Activated B cell treated with CpG ODN at 0.5 μM for 24 hours (primary cell): ENCODE results near the gene MEF2C. TPM values are rescaled to one million over a fixed set of nuclear protein-coding genes. Genes with fewer than 3 reads are reported as not detected.
A peak's percentile ranks its signal among the peaks of the same experiment; 100 is the strongest.
"Not testable (repeated sequence)": the region's sequence is repeated elsewhere in the genome, so short reads cannot be mapped to it uniquely, and the experiment has no call there.

ENCODE experiments used
- ATAC-seq: fragments of 200-7000 bp; cut with Tn5 transposase; one replicate; pipeline ENCODE4 v1.10.0; 2021; ENCODE audit warnings: low read depth, mild to moderate bottlenecking, moderate library complexity
- CTCF ChIA-PET: fragments of 350-600 bp; sonication (Branson Sonifier 250); formaldehyde crosslinking; loops from one replicate; lab custom pipeline; 2021; ENCODE audit warnings: antibody characterized with exemption; lab: Charles Lee
- POLR2A ChIA-PET: fragments of 350-600 bp; sonication (Branson Sonifier 250); formaldehyde crosslinking; loops from one replicate; lab custom pipeline; 2021; ENCODE audit warnings: antibody characterized with exemption; lab: Charles Lee
- DNase-seq: peaks from one replicate; pipeline ENCODE4 v3.0.0; 2022
- H3K27ac Mint-ChIP-seq: one replicate; pipeline ENCODE4 v1.8.0; 2020; ENCODE audit warnings: mixed read lengths
- H3K27me3 Mint-ChIP-seq: one replicate; pipeline ENCODE4 v1.8.0; 2021; ENCODE audit warnings: mixed read lengths
- H3K36me3 Mint-ChIP-seq: one replicate; pipeline ENCODE4 v1.8.0; 2021; ENCODE audit warnings: low read depth, mixed read lengths
- H3K4me1 Mint-ChIP-seq: one replicate; pipeline ENCODE4 v1.8.0; 2021; ENCODE audit warnings: mixed read lengths
- H3K4me3 Mint-ChIP-seq: one replicate; pipeline ENCODE4 v1.8.0; 2020; ENCODE audit warnings: mild to moderate bottlenecking, mixed read lengths
- H3K9me3 Mint-ChIP-seq: one replicate; pipeline ENCODE4 v1.8.0; 2020; ENCODE audit warnings: mixed read lengths
- intact Hi-C: fragments of 100-400 bp; cut with micrococcal nuclease; formaldehyde crosslinking; loops from one replicate; pipeline ENCODE4 v1.15.1; 2024
- total RNA-seq: library from RNA; stranded (reverse); gene quantifications from 2 replicates; pipeline ENCODE4 v1.2.3, GENCODE V29; 2022
- TF ChIP-seq, protein P1 (sequence below): fragments of 200-600 bp; IDR thresholded peaks from one replicate; pipeline ENCODE4 v1.8.0; 2022; ENCODE audit warnings: antibody characterized with exemption, mild to moderate bottlenecking

The MEF2C gene
- total RNA-seq, 1 donor from 2014 or later, result 359 TPM

DNA sequence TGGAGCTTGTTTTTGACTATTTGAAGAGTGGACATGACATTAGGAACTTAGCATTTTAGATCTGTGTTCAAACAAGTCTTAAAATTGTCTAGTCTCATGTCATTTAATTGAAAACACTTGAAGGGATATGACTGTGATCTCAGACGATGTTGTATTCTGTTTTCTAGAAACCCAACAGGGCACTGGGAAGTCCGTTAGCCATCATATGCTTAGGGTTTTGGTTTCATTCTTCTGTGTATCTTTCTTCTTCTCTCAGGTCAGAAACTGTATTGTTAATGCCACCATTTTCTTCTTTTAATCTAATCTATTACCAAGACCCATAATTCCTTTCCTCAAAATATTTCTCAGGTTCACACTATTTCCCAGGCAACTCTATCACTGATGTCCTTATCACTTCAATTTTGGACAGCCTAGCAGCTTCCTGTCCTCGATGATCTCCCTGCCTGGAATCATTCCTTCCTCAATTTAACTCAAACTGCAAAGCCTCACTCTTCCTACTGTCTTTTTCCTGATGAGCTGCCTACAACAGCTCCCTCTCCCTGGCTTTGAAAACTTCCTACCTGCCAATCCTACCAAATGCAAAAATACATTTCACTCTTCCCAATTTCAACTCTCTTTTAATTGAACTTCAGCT lies 77.7 kb downstream of the MEF2C start:
- TF ChIP-seq, protein P1, sequence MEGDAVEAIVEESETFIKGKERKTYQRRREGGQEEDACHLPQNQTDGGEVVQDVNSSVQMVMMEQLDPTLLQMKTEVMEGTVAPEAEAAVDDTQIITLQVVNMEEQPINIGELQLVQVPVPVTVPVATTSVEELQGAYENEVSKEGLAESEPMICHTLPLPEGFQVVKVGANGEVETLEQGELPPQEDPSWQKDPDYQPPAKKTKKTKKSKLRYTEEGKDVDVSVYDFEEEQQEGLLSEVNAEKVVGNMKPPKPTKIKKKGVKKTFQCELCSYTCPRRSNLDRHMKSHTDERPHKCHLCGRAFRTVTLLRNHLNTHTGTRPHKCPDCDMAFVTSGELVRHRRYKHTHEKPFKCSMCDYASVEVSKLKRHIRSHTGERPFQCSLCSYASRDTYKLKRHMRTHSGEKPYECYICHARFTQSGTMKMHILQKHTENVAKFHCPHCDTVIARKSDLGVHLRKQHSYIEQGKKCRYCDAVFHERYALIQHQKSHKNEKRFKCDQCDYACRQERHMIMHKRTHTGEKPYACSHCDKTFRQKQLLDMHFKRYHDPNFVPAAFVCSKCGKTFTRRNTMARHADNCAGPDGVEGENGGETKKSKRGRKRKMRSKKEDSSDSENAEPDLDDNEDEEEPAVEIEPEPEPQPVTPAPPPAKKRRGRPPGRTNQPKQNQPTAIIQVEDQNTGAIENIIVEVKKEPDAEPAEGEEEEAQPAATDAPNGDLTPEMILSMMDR, result no peak
- POLR2A ChIA-PET, result interaction anchor here (0.7 to 0.9 kb wide), 3 partner anchors 11 to 647 kb away, joined by 3 to 6 read pairs (median 3); no protein-coding TSS in a partner anchor
- no peaks in the 10 kb centered on the region for H3K27me3 Mint-ChIP-seq
- peak overlapping the region; percentile 60 for H3K4me3 Mint-ChIP-seq
- intact Hi-C loops, result loop anchor here (1.0 kb wide), 1 partner anchor 13 kb away; no protein-coding TSS in a partner anchor
- DNase-seq, result no peak
- peaks cover 51% of the 10 kb centered on the region for H3K4me1 Mint-ChIP-seq
- H3K9me3 Mint-ChIP-seq, result no peaks in the 10 kb centered on the region
- H3K27ac Mint-ChIP-seq, result peak overlapping the region; percentile 85
- CTCF ChIA-PET, result interaction anchor here (1.8 to 2.1 kb wide), 2 partner anchors 14 to 16 kb away, joined by 4 to 5 read pairs; no protein-coding TSS in a partner anchor
- peak; percentile 65 for ATAC-seq
- H3K36me3 Mint-ChIP-seq, result peaks cover 83% of the 10 kb centered on the region

DNA sequence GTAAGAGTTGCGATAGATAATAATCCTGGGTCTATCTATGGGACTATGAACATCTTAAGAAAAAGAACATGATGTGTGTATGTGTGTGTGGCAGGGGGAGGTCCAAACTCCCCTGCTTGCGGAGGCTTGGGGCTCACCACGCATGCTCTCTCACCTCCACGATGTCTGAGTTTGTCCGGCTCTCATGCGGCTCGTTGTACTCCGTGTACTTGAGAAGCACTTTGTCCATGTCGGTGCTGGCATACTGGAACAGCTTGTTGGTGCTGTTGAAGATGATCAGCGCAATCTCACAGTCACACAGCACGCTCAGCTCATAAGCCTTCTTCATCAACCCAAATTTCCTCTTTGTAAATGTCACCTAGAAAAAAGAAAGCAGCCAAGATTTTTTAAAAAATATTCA lies 78.5 kb downstream of the MEF2C start:
- ChIA-PET CTCF (interaction anchor here (2.1 kb wide), 1 partner anchor 15 kb away, joined by 5 read pairs; no protein-coding TSS in a partner anchor), POLR2A (no interaction called here)
- Mint-ChIP-seq H3K9me3 (no peaks in the 10 kb centered on the region), H3K4me3 (no peak overlapping the region), H3K4me1 (peaks cover 49% of the 10 kb centered on the region), H3K27me3 (no peaks in the 10 kb centered on the region), H3K27ac (peak overlapping the region; percentile 85), H3K36me3 (peaks cover 84% of the 10 kb centered on the region)
- ATAC-seq (no peak), DNase-seq (no peak)
- TF ChIP-seq, protein P1, result no peak
- intact Hi-C loops, result loop anchor here (1.0 kb wide), 1 partner anchor 9 kb away; no protein-coding TSS in a partner anchor

DNA sequence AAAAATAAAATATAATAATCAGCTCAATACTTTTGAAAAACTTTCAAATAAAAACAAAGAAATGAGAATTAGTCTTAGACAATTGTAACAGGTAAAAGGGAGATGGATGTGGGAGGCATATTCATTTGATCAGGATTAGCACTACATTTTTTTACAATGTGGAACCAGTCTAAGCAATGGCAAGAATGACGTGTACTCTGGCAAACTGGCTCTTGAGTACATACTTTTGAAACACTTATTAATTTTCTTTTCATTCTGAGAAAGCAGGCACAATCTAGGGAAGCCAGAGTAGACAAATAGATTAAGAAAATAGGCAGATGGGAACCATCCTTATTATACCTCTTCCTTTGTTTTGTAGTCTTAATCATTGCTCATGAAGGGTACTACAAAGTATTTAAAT lies 79.7 kb downstream of the MEF2C start:
- intact Hi-C loops, result no loop called here
- TF ChIP-seq, protein P1, result no peak
- Mint-ChIP-seq H3K27me3 (no peaks in the 10 kb centered on the region), H3K4me1 (peaks cover 44% of the 10 kb centered on the region), H3K36me3 (peaks cover 80% of the 10 kb centered on the region), H3K4me3 (no peak overlapping the region), H3K9me3 (no peaks in the 10 kb centered on the region), H3K27ac (peak overlapping the region; percentile 5)
- POLR2A ChIA-PET, result no interaction called here
- no peak for DNase-seq
- CTCF ChIA-PET, result no interaction called here
- no peak for ATAC-seq

DNA sequence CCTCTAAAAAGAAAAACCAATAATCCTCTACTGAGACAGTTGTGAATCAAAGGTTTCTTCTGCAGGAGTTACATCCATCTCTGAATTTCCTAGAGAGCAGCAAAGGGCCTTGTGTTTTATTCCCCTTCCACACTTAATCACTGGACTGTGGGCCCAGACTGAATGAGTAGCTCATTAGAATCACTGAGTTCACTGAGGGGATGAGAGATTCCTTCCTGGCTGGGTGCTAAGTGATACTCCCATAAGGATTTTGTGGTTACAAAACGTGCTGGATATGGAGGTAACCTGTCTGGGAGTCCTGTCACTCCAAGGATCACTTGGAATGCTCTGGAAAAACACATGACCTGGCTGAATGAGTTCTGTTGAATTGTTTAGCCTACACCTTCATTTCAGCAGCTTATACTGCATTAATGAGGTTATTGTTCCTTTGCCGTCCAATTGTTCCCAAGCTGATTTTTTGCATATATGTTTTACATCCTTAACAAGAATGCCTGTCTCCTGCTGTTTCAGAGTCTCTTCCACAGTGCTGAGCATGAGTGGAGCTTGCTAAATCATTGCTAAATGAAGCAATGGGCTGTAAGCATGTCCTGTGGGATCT lies 82.9 kb downstream of the MEF2C start:
- Mint-ChIP-seq H3K36me3 (peaks cover 81% of the 10 kb centered on the region), H3K27me3 (no peaks in the 10 kb centered on the region), H3K4me1 (peaks cover 39% of the 10 kb centered on the region), H3K27ac (peak overlapping the region; percentile 41), H3K9me3 (peaks cover 3% of the 10 kb centered on the region), H3K4me3 (no peak overlapping the region)
- intact Hi-C loops, result no loop called here
- DNase-seq (no peak), ATAC-seq (no peak)
- CTCF ChIA-PET, result interaction anchor here (1.4 kb wide), 1 partner anchor 16 kb away, joined by 3 read pairs; no protein-coding TSS in a partner anchor
- POLR2A ChIA-PET, result interaction anchor here (0.6 kb wide), 1 partner anchor 76 kb away, joined by 5 read pairs; no protein-coding TSS in a partner anchor
- TF ChIP-seq, protein P1, result no peak

DNA sequence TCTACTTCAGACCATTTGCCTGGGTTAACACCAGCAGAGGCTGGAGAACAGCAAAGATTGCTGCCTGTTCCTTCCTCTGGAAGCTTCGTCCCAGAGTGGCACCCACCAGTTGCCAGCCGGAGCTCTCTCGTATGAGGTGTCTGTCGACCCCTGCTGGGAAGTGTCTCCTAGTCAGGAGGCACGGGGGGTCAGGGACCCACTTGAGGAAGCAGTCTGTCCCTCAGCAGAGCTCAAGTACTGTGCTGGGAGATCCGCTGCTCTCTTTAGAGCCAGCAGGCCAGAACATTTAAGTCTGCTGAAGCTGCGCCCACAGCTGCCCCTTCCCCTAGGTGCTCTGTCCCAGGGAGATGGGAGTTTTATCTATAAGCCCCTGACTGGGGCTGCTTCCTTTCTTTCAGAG lies 84.1 kb downstream of the MEF2C start:
- CTCF ChIA-PET, result interaction anchor here (1.4 kb wide), 1 partner anchor 15 kb away, joined by 3 read pairs; no protein-coding TSS in a partner anchor
- POLR2A ChIA-PET, ATAC-seq, H3K4me3 Mint-ChIP-seq, H3K27me3 Mint-ChIP-seq, DNase-seq, H3K9me3 Mint-ChIP-seq: not testable (repeated sequence)
- Mint-ChIP-seq H3K4me1 (peaks cover 32% of the 10 kb centered on the region), H3K36me3 (peaks cover 83% of the 10 kb centered on the region), H3K27ac (peak overlapping the region; percentile 36)
- intact Hi-C loops, result loop anchor here (1.0 kb wide), 1 partner anchor 9 kb away; no protein-coding TSS in a partner anchor

DNA sequence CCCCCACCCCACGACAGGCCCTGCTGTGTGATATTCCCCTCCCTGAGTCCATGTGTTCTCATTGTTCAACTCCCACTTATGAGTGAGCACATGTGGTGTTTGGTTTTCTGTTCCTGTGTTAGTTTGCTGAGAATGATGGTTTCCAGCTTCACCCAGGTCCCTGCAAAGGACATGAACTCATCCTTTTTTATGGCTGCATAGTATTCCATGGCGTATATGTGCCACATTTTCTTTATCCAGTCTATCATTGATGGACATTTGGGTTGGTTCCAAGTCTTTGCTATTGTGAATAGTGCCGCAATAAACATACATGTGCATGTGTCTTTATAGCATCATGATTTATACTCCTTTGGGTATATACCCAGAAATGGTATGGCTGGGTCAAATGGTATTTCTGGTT lies 89.2 kb downstream of the MEF2C start:
- H3K27ac Mint-ChIP-seq, result peak overlapping the region; percentile 53
- POLR2A ChIA-PET, CTCF ChIA-PET, H3K27me3 Mint-ChIP-seq, H3K4me3 Mint-ChIP-seq, H3K9me3 Mint-ChIP-seq, DNase-seq, ATAC-seq: not testable (repeated sequence)
- peaks cover 49% of the 10 kb centered on the region for H3K4me1 Mint-ChIP-seq
- intact Hi-C loops, result loop anchor here (2.0 kb wide), 1 partner anchor 13 kb away; no protein-coding TSS in a partner anchor
- peaks cover 65% of the 10 kb centered on the region for H3K36me3 Mint-ChIP-seq
